IPS-18c (cell line): Measurements from ENCODE around the gene B3GALT6.

Experiments
- H3K4me3 ChIP-seq: 2 replicates; pipeline ENCODE4 v1.7.0; 2013; ENCODE audit warnings: low read depth, mild to moderate bottlenecking, low read length, moderate library complexity; ENCODE audit not compliant: insufficient read depth
- H3K9me3 ChIP-seq: one replicate; pipeline ENCODE4 v1.6.1; 2013; ENCODE audit warnings: mild to moderate bottlenecking, low read length, moderate library complexity; ENCODE audit not compliant: control insufficient read depth, insufficient read depth

B3GALT6 gene

GRCh38 chr1:1211541-1212441 is 20.2 kb upstream of the B3GALT6 start:
- Histone ChIP-seq H3K9me3 (no peaks in the 10 kb centered on the region), H3K4me3 (no peak overlapping the region)

GRCh38 chr1:1212780-1213344 is 19.2 kb upstream of the B3GALT6 start:
- Histone ChIP-seq H3K4me3 (no peak overlapping the region), H3K9me3 (no peaks in the 10 kb centered on the region)

GRCh38 chr1:1213345-1214265 is 18.4 kb upstream of the B3GALT6 start, which contains the start of gene TNFRSF4:
TSS of gene TNFRSF4 (minus strand) at chr1:1214153. CDS start at chr1:1214127, 26 bp downstream.
- H3K4me3 ChIP-seq = no peak within 1 kb of the TSS
- H3K9me3 ChIP-seq = no peaks in the 10 kb centered on the region

GRCh38 chr1:1215080-1215676 is 16.9 kb upstream of the B3GALT6 start:
- no peak overlapping the region for H3K4me3 ChIP-seq
- no peaks in the 10 kb centered on the region for H3K9me3 ChIP-seq

- H3K9me3 ChIP-seq = no peaks in the 10 kb centered on the region
- H3K4me3 ChIP-seq = no peak overlapping the region
Measured at GRCh38 chr1:1215881-1216605, 16.0 kb upstream of the B3GALT6 start.

- no peaks in the 10 kb centered on the region for H3K9me3 ChIP-seq
- no peak overlapping the region for H3K4me3 ChIP-seq
Measured at GRCh38 chr1:1216770-1217620, 15.0 kb upstream of the B3GALT6 start.

- no peaks in the 10 kb centered on the region for H3K9me3 ChIP-seq
Measured at GRCh38 chr1:1217621-1218523, 14.2 kb upstream of the B3GALT6 start.

GRCh38 chr1:1218524-1219200 is 13.4 kb upstream of the B3GALT6 start:
- Histone ChIP-seq H3K4me3 (no peak overlapping the region), H3K9me3 (no peaks in the 10 kb centered on the region)

More at GRCh38 chr1:1217621-1218523, 14.2 kb upstream of the B3GALT6 start:
- H3K4me3 ChIP-seq = no peak overlapping the region

GRCh38 chr1:1219341-1219740 is 12.7 kb upstream of the B3GALT6 start:
- Histone ChIP-seq H3K9me3 (no peaks in the 10 kb centered on the region), H3K4me3 (no peak overlapping the region)

GRCh38 chr1:1220197-1220596 is 11.8 kb upstream of the B3GALT6 start:
- Histone ChIP-seq H3K9me3 (no peaks in the 10 kb centered on the region), H3K4me3 (no peak overlapping the region)

- no peaks in the 10 kb centered on the region for H3K9me3 ChIP-seq
- no peak overlapping the region for H3K4me3 ChIP-seq
Measured at GRCh38 chr1:1221887-1222574, 10.0 kb upstream of the B3GALT6 start.

GRCh38 chr1:1222575-1223225 is 9.3 kb upstream of the B3GALT6 start:
- Histone ChIP-seq H3K9me3 (no peaks in the 10 kb centered on the region), H3K4me3 (no peak overlapping the region)

GRCh38 chr1:1223321-1223720 is 8.7 kb upstream of the B3GALT6 start:
- Histone ChIP-seq H3K4me3 (no peak overlapping the region), H3K9me3 (no peaks in the 10 kb centered on the region)
